Stimulated activated naive CD8-positive, alpha-beta T cell treated with anti-CD3 and anti-CD28 coated beads, Interleukin-15, Interleukin-2, amounts not matched to agents 100 U/mL and 50 U/mL, for 24 hours (primary cell): ENCODE measurements around the gene KANK2.
"Not testable (repeated sequence)": the region's sequence is repeated elsewhere in the genome, so short reads cannot be mapped to it uniquely, and the experiment has no call there.

Experiments
- ATAC-seq: fragments of 150-1000 bp; cut with Tn5 transposase; one replicate; pipeline ENCODE4 v1.10.0; 2021
- DNase-seq: peaks from one replicate; pipeline ENCODE4 v3.0.0; 2021

The KANK2 gene

DNA sequence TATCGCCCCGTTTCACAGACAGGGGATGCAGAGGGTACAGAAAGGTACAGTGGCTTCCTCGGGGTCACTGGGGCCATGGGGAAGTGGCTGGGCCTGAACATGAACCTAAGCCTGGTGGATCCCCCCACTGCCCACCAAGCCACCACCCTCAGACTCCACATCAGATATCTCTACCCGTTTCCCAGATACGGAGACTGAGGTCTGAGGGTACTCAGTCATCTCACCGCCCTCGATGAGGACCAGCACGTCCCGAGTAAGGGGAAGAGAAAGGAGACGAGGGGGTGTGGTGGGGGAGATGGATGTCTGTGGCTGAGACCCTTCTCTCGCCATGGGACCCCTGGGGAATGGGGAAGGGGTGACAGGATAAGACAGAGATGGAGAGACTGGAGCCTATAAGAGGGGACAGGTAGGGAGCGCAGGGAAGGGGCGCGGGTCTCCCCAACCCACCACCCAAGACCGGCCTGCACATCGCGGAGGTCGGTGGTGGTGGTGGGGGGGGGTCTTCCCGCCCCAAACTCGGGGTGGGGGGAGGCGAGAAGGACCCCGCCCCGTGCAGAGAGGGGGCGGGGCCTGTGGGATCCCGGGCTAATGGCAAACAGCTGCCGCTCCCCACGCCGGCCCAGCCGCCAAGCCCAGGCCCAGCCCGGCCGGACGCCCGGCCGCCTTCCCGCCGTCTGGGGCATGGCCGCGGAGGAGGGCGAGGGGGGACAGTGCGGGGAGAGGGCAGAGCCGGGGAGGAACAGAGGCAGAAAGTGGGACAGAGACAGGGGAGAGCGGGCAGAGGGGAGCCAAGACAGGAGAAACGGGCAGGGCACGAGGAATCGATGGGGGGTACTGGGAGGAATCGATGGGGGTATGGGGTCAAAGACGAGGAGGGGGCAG lies 698 bp downstream of the KANK2 start:
- DNase-seq (no peak), ATAC-seq (peak; percentile 11)

DNA sequence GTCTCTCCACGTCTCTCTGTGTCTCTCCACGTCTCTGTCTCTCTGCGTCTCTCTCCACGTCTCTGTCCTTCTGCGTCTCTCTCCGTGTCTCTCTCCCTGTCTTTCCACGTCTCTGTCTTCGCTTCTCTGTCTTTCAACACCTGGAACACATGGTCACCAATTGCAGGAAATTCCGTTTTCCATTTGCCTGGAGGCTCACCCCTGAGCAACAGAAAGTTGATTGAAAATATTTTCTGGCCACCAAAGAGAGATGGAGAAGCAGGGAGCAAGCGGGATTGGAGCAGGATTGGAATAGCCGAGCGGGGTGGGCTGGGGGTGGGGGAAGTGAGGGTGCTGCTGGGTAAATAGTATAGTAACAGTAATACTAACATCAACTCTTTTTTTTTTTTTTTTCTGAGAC lies 1.7 kb downstream of the KANK2 start:
- ATAC-seq (no peak), DNase-seq (no peak)

GRCh38 chr19:11194656-11195558 lies 2.4 kb downstream of the KANK2 start:
- ATAC-seq (no peak), DNase-seq (no peak)

DNA sequence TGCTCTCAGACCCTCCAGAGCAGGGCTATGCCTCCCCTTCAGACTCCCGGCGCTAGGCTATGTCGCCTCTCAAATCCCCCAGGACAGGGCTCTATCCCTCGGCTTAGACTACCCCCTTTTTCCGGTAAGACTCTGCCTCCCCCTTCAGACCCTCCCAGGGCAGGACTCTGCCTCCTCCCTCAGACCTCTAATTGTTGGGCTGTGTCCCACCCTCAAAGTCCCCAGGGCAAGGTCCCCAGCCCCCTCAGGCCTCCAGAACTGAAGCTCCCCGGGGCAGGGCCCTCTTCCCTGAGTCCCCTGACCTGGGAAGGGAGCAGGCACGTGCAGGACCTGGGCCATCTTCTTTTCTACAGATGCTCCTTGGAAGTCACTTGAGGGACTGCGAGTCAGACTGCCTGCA lies 3.2 kb downstream of the KANK2 start:
- DNase-seq (no peak), ATAC-seq (no peak)

- ATAC-seq = no peak
- no peak for DNase-seq
These were observed 4.1 kb downstream of the KANK2 start for GRCh38 chr19:11192957-11193939.

DNA sequence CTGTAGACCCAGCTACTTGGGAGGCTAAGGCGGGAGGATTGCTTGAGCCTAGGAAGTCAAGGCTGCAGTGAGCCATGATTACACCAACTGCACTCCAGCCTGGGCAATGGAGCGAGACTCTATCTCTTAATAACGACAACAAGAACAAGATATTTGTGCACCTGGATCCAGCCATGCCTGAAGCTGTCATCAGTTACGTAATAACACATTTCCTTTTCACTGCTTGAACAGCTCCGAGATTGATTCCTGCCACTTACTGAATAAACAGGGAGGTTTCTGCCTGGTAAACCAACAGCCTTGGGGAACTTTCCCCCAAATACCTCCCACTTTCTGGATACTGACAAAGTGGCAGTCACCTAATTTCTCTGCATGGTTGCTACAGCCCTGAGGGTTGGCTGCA lies 5.4 kb downstream of the KANK2 start:
- no peak for DNase-seq

DNA sequence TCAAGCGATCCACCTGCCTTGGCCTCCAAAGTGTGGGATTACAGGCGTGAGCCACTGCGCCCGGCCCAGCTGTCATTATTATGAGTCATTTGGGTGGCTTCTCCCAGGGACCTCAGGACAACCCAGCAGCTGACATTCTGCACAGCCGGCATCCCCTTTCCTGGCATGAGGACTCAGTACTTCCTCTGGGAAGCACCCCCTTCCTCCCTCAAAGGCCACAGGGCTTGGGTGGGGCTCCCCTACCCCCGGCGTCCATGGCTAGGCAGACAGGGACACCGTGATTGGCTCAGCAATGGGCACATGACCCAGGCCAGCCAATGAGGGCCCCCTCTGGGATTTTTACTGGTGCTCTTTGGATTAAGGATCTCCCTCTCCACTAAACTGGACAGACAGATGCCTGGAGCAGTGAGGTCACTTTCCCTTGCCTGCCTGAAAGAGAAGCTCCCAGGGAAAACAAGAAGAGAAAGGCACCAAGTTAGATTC lies 6.0 kb downstream of the KANK2 start:
- peak; percentile 17 for DNase-seq
- peak; percentile 14 for ATAC-seq

More for the DNA sequence above, 5.4 kb downstream of the KANK2 start:
- ATAC-seq = no peak

DNA sequence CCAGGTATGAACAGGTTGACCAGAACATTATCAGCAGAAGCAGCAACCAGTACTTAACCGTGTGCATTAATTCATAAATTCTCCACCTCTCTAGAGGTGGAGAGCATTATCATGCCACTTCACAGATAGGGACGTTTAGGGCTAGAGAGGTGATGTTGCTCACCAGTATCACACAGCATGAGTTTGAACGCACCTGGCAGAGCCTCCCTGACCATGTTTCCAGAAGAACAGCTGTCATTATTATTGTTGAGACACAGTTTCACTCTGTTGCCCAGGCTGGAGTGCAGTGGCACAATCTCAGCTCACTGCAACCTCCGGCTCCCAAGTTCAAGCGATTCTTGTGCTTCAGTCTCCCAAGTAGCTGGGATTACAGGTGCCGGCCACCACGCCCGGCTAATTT lies 6.8 kb downstream of the KANK2 start:
- ATAC-seq (no peak), DNase-seq (no peak)

DNA sequence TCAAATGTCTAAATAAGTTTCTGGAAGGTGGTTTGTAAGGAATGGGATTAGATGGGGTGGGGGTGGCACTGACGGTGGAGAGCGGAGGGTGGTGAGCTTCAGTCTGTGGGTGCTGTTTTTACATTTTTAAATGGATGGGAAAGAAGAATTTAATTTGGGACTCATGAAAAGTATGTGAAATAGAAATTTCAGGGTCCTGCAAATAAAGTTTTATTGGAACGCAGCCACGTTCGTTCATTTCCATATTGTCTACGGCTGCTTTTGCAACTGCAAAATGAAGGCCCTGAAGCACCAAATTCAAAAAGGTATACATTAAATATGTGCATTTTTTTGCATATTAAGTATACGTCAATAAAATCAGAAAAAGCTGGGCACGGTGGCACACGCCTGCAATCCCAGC lies 9.9 kb downstream of the KANK2 start:
- DNase-seq (no peak), ATAC-seq (no peak)

- DNase-seq (no peak), ATAC-seq (no peak)
These were observed 14.4 kb downstream of the KANK2 start for GRCh38 chr19:11182994-11183393.

- ATAC-seq = no peak
- no peak for DNase-seq
These were observed 15.9 kb downstream of the KANK2 start for GRCh38 chr19:11181488-11181887.

DNA sequence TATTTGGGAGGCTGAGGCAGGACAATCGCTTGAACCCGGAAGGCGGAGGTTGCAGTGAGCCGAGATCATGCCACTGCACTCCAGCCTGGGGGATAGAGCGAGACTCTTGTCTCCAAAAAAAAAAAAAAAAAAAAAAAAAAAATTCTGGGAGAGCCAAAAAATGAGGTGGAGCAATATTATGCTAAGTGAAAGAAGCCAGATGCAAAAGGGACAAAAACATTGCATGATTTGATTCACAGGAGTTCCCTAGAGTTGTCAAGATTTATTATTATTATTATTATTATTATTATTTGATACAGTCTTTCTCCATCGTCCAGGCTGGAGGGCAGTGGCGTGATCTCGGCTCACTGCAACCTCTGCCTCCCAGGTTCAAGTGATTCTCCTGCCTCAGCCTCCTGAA lies 16.4 kb downstream of the KANK2 start:
- not testable (repeated sequence) for ATAC-seq, DNase-seq

DNA sequence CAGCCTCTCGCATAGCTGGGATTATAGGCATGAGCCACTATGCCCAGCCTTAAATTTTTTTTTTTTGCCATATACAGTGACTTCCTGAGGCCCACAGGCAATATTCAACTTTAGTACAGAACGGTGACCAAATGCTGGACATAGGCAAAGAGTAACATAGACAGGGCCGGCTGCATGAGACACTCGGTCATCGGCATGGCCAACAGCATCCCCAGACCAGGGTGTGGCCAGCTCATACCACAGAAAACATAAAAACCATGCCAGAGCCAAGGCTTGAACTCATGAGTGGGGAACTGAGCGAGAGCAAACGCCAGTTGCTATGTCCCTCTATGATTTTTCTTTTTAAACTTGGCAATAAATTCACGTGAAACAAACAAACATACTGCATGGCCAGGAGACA lies 17.0 kb downstream of the KANK2 start:
- no peak for DNase-seq
- ATAC-seq = no peak

- ATAC-seq (no peak), DNase-seq (peak; percentile 33)
These were observed 17.5 kb downstream of the KANK2 start for GRCh38 chr19:11179716-11180297.

- not testable (repeated sequence) for DNase-seq, ATAC-seq
These were observed 18.2 kb downstream of the KANK2 start for GRCh38 chr19:11179145-11179465.

DNA sequence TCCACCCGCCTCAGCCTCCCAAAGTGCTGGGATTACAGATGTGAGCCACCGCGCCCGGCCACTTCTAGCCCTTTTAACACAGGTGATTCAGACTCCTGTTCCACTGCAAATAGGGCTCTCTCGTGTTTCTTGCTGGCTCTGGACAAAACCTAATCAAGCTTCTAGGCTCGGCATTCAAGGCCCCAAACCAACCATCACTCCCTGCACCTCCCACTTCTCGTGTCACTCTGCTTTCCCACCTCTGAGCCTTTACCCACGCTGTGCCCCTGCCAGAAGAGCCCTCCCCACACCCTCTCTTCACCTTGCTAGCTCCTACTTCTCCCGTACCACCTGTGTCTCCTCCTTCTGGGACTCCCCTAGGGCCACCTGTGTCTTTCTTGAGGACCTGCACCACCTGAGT lies 19.8 kb downstream of the KANK2 start:
- no peak for DNase-seq
- ATAC-seq = no peak

DNA sequence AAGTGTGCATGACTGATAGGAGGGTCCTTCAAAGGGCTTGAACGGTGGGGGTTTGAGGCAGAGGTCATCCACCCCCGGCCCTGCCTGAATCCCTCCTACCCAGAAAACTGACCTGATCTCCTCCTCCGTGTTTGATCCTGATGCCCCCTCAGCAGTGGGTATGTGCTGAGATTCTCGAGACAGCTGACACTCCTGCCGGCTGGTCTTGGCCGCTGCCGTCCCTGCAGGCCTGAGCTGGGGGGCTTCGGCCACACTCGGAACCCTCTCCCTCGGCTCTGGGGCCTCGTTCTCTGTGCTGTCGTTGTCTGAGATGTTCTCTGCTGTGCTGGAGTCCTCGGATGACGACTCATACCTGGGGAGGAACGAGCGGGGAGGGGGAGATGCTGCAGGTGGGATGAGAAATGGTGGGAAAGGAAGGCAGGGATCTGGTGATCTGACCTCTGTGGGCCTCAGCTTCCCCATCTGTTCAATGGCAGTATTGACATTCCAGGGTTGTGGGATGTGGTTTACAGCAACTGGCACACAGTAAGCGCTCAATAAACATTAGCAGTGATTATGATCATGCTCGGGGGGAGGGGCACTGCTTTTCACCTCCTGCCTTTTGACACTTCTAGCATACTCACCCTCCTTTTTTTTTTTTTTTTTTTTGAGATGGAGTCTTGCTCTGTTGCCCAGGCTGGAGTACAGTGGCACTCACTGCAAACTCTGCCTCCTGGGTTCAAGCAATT lies 20.7 kb downstream of the KANK2 start:
- ATAC-seq (no peak), DNase-seq (no peak)

GRCh38 chr19:11175920-11176319 lies 21.4 kb downstream of the KANK2 start:
- no peak for ATAC-seq
- DNase-seq = no peak

- no peak for ATAC-seq
- DNase-seq = no peak
These were observed 23.0 kb downstream of the KANK2 start for GRCh38 chr19:11174336-11174735.

GRCh38 chr19:11173516-11174155 lies 23.7 kb downstream of the KANK2 start:
- no peak for DNase-seq
- ATAC-seq = no peak
